Measurements from ENCODE around the gene ZNF526.

ZNF526 gene

DNA sequence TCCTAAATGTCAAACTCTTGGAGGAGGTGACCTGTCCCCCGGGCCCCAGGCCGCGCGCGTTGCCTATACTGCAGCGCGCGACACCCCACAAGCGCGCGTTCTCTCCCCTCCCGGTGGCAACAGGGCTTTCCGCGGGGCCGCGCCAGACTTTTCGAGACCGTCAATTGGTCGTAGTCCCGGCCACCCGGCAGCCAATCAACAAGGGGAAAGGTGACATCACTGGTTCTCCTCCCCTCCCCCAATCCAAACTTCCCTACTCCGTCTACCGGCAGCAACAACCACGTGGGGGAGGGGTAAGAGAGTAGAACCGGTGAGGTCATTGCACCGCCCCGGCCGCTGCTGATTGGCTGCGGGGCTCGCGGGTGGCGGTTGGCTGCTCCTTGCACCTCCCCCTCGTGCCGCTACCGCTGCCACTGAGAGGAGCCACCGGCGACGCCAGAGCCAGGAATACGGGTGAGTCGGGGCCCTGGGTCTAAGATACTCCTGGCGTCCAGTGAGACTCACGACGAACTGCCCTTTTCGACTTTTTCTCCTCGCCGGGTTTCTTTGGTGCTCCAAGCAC, 48.1 kb downstream of the ZNF526 start (continued):
- TF ChIP-seq ZNF391 (tag by site-specific recombination; IDR thresholded peaks at IDR 0.05; ENCODE audit: borderline replicate concordance, low read depth) = peak; percentile 70; the same call in 1 of the 2 replicates
- TF ChIP-seq, protein P1, sequence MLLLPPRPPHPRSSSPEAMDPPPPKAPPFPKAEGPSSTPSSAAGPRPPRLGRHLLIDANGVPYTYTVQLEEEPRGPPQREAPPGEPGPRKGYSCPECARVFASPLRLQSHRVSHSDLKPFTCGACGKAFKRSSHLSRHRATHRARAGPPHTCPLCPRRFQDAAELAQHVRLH (tag by site-specific recombination; IDR thresholded peaks at IDR 0.05) = peak; percentile 42; the same call in 1 of the 2 replicates
- TF ChIP-seq ZBTB48 (tag by site-specific recombination; IDR thresholded peaks at IDR 0.05) = no peak
- peak; percentile 93 for TF ChIP-seq ZNF324 (tag by site-specific recombination; IDR thresholded peaks at IDR 0.05)
- TF ChIP-seq, protein P2, sequence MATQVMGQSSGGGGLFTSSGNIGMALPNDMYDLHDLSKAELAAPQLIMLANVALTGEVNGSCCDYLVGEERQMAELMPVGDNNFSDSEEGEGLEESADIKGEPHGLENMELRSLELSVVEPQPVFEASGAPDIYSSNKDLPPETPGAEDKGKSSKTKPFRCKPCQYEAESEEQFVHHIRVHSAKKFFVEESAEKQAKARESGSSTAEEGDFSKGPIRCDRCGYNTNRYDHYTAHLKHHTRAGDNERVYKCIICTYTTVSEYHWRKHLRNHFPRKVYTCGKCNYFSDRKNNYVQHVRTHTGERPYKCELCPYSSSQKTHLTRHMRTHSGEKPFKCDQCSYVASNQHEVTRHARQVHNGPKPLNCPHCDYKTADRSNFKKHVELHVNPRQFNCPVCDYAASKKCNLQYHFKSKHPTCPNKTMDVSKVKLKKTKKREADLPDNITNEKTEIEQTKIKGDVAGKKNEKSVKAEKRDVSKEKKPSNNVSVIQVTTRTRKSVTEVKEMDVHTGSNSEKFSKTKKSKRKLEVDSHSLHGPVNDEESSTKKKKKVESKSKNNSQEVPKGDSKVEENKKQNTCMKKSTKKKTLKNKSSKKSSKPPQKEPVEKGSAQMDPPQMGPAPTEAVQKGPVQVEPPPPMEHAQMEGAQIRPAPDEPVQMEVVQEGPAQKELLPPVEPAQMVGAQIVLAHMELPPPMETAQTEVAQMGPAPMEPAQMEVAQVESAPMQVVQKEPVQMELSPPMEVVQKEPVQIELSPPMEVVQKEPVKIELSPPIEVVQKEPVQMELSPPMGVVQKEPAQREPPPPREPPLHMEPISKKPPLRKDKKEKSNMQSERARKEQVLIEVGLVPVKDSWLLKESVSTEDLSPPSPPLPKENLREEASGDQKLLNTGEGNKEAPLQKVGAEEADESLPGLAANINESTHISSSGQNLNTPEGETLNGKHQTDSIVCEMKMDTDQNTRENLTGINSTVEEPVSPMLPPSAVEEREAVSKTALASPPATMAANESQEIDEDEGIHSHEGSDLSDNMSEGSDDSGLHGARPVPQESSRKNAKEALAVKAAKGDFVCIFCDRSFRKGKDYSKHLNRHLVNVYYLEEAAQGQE (tag by site-specific recombination; IDR thresholded peaks at IDR 0.05) = no peak
- TF ChIP-seq GFI1B (tag by site-specific recombination; IDR thresholded peaks at IDR 0.05) = no peak
- TF ChIP-seq ZNF223 (tag by site-specific recombination; IDR thresholded peaks at IDR 0.05) = no peak
- TF ChIP-seq ZNF785 (tag by site-specific recombination; IDR thresholded peaks at IDR 0.05) = no peak
- TF ChIP-seq ZBTB1 (tag by site-specific recombination; IDR thresholded peaks at IDR 0.05) = no peak
- TF ChIP-seq ZNF174 (tag by site-specific recombination; IDR thresholded peaks at IDR 0.05) = no peak
- TF ChIP-seq ZIC2 (tag by site-specific recombination; IDR thresholded peaks at IDR 0.05) = 0 out of 2 replicates have a peak, but pooled peaks have one; percentile 45
- TF ChIP-seq, protein P3, sequence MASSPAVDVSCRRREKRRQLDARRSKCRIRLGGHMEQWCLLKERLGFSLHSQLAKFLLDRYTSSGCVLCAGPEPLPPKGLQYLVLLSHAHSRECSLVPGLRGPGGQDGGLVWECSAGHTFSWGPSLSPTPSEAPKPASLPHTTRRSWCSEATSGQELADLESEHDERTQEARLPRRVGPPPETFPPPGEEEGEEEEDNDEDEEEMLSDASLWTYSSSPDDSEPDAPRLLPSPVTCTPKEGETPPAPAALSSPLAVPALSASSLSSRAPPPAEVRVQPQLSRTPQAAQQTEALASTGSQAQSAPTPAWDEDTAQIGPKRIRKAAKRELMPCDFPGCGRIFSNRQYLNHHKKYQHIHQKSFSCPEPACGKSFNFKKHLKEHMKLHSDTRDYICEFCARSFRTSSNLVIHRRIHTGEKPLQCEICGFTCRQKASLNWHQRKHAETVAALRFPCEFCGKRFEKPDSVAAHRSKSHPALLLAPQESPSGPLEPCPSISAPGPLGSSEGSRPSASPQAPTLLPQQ (tag by site-specific recombination; IDR thresholded peaks at IDR 0.05) = peak; percentile 89
- TF ChIP-seq KLF9 (tag by site-specific recombination; IDR thresholded peaks at IDR 0.05; ENCODE audit: low read depth) = peak; percentile 4; the same call in 1 of the 2 replicates
- 0 out of 2 replicates have a peak, but pooled peaks have one; percentile 4 for TF ChIP-seq ZBTB20 (tag by site-specific recombination; IDR thresholded peaks at IDR 0.05)
- peak; percentile 77; the same call in 1 of the 2 replicates for TF ChIP-seq TSHZ1 (tag by site-specific recombination; IDR thresholded peaks at IDR 0.05; ENCODE audit: borderline replicate concordance)
- TF ChIP-seq KLF7 (tag by site-specific recombination; IDR thresholded peaks at IDR 0.05; ENCODE audit: borderline replicate concordance) = no peak
- TF ChIP-seq SP7 (tag by site-specific recombination; IDR thresholded peaks at IDR 0.05) = peak; percentile 92
- peak; percentile 84 for TF ChIP-seq GLIS1 (tag by site-specific recombination; IDR thresholded peaks at IDR 0.05)
- peak; percentile 81 for TF ChIP-seq PATZ1 (tag by site-specific recombination; IDR thresholded peaks at IDR 0.05)
- TF ChIP-seq KLF1 (tag by site-specific recombination; IDR thresholded peaks at IDR 0.05) = peak; percentile 46
- peak; percentile 46 for TF ChIP-seq KLF16 (tag by site-specific recombination; IDR thresholded peaks at IDR 0.05)
- TF ChIP-seq ZNF24 (tag by site-specific recombination; IDR thresholded peaks at IDR 0.05) = peak; percentile 92
- TF ChIP-seq, protein P4, sequence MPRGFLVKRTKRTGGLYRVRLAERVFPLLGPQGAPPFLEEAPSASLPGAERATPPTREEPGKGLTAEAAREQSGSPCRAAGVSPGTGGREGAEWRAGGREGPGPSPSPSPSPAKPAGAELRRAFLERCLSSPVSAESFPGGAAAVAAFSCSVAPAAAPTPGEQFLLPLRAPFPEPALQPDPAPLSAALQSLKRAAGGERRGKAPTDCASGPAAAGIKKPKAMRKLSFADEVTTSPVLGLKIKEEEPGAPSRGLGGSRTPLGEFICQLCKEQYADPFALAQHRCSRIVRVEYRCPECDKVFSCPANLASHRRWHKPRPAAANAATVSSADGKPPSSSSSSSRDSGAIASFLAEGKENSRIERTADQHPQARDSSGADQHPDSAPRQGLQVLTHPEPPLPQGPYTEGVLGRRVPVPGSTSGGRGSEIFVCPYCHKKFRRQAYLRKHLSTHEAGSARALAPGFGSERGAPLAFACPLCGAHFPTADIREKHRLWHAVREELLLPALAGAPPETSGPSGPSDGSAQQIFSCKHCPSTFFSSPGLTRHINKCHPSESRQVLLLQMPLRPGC (tag by site-specific recombination; IDR thresholded peaks at IDR 0.05) = peak; percentile 64; the same call in 1 of the 2 replicates
- TF ChIP-seq EGR2 (tag by site-specific recombination; IDR thresholded peaks at IDR 0.05; ENCODE audit: low read depth) = no peak; the same call in 1 of the 2 replicates
- TF ChIP-seq ZNF37A (tag by site-specific recombination; IDR thresholded peaks at IDR 0.05) = no peak
- TF ChIP-seq ZBTB26 (tag by site-specific recombination; optimal IDR thresholded peaks at IDR 0.05) = peak; percentile 98

All from HEK293 (cell line).